HepG2 (cell line): ENCODE data around the gene ENPP1. TPM values are rescaled to one million over a fixed set of nuclear protein-coding genes. Genes with fewer than 3 reads are reported as not detected.

Experiments used
- BHLHE40 ChIP-seq: IDR thresholded peaks from 2 replicates; pipeline ENCODE4 v1.6.1; 2011; ENCODE audit warnings: low read length, improper control_type of control experiment
- CBX2 ChIP-seq, 2 experiments: fragments of 200-600 bp in 1 of 2; sonication (generic); formaldehyde crosslinking in 1 of 2; IDR thresholded peaks; 2 replicates each; pipeline versions ENCODE4 v1.7.0 to v1.8.1; 2018 to 2022; ENCODE audit warnings: low read depth in 2 of 2, low read length in 1 of 2, mild to moderate bottlenecking in 1 of 2, missing genetic modification reagents in 1 of 2
- GZF1 ChIP-seq: sonication (generic); formaldehyde crosslinking; IDR thresholded peaks from 2 replicates; pipeline ENCODE4 v1.5.1; 2020; ENCODE audit warnings: mild to moderate bottlenecking, missing genetic modification reagents
- HNF1A ChIP-seq, 2 experiments: sonication (generic) in 1 of 2; formaldehyde crosslinking in 1 of 2; IDR thresholded peaks; 2 replicates each; pipeline versions ENCODE4 v1.4.0 to v1.6.1; 2016 to 2020; ENCODE audit warnings: borderline replicate concordance in 1 of 2, low read depth in 1 of 2, mild to moderate bottlenecking in 1 of 2, missing genetic modification reagents in 1 of 2
- MXD4 ChIP-seq: IDR thresholded peaks from 2 replicates; pipeline ENCODE4 v1.6.1; 2016; ENCODE audit warnings: mild to moderate bottlenecking, missing biosample characterization, missing genetic modification reagents
- MYNN ChIP-seq: sonication (generic); formaldehyde crosslinking; IDR thresholded peaks from 2 replicates; pipeline ENCODE4 v1.4.0; 2020; ENCODE audit warnings: mild to moderate bottlenecking, low read depth, missing genetic modification reagents
- NR1H2 ChIP-seq: sonication (generic); formaldehyde crosslinking; IDR thresholded peaks from 2 replicates; pipeline ENCODE4 v1.8.1; 2022; ENCODE audit warnings: low read depth, missing genetic modification reagents, borderline replicate concordance
- SMAD1 ChIP-seq: sonication (generic); formaldehyde crosslinking; IDR thresholded peaks from 2 replicates; pipeline ENCODE4 v1.4.0; 2020; ENCODE audit warnings: missing genetic modification reagents, low read depth, mild to moderate bottlenecking, borderline replicate concordance
- SSRP1 ChIP-seq: IDR thresholded peaks from 2 replicates; pipeline ENCODE4 v1.6.1; 2016; ENCODE audit warnings: control low read depth
- TRIM22 ChIP-seq: fragments of 450-650 bp; IDR thresholded peaks from 2 replicates; pipeline ENCODE4 v1.6.1; 2017
- ZFP1 ChIP-seq: IDR thresholded peaks from 2 replicates; pipeline ENCODE4 v1.6.1; 2016
- ZNF501 ChIP-seq: sonication (generic); formaldehyde crosslinking; IDR thresholded peaks from 2 replicates; pipeline ENCODE4 v1.5.1; 2020; ENCODE audit warnings: mild to moderate bottlenecking, moderate library complexity, missing genetic modification reagents
- ZNF597 ChIP-seq: sonication (generic); formaldehyde crosslinking; IDR thresholded peaks from 2 replicates; pipeline ENCODE4 v1.5.0; 2020; ENCODE audit warnings: missing genetic modification reagents
- ZNF737 ChIP-seq: sonication (generic); formaldehyde crosslinking; IDR thresholded peaks from 2 replicates; pipeline ENCODE4 v1.5.0; 2020; ENCODE audit warnings: missing genetic modification reagents, mild to moderate bottlenecking, borderline replicate concordance
- ZNF850 ChIP-seq: sonication (generic); formaldehyde crosslinking; conservative IDR thresholded peaks from 2 replicates; pipeline ENCODE4 v1.9.0; 2021; ENCODE audit warnings: mild to moderate bottlenecking, missing genetic modification reagents
- ZSCAN29 ChIP-seq: sonication (generic); formaldehyde crosslinking; conservative IDR thresholded peaks from 2 replicates; pipeline ENCODE4 v1.4.0; 2020; ENCODE audit warnings: mild to moderate bottlenecking, missing genetic modification reagents
- polyA plus RNA-seq, 8 experiments: library from polyadenylated mRNA; depleted of rRNA in 3 of 8; stranded (reverse) in 7 of 8; unstranded in 1 of 8; fragments of >200 nt; fragmentation: Illumina TruSeq in 4 of 8; extraction: Trizol in 4 of 8; gene quantifications; 2 replicates each; pipeline versions ENCODE4 v1.2.1 to v1.2.3, GENCODE V29; 2011 to 2016; ENCODE audit warnings: low read depth in 4 of 8, missing spikeins in 1 of 8, mixed read lengths in 1 of 8; ENCODE audit not compliant: insufficient read depth in 1 of 8
- total RNA-seq, 5 experiments: library from RNA; depleted of rRNA; stranded (reverse); fragments of >200 nt; fragmentation: Illumina TruSeq; extraction: Trizol; gene quantifications; 2 replicates each; pipeline ENCODE4 v1.2.3, GENCODE V29; 2016; ENCODE audit warnings: low read depth in 1 of 5

Gene ENPP1
- total and polyA plus RNA-seq, 2 of the 13 experiments (the other 11 are each of a cell fraction or from before 2014, with no cell fraction given), result 56.5 to 160 TPM

DNA sequence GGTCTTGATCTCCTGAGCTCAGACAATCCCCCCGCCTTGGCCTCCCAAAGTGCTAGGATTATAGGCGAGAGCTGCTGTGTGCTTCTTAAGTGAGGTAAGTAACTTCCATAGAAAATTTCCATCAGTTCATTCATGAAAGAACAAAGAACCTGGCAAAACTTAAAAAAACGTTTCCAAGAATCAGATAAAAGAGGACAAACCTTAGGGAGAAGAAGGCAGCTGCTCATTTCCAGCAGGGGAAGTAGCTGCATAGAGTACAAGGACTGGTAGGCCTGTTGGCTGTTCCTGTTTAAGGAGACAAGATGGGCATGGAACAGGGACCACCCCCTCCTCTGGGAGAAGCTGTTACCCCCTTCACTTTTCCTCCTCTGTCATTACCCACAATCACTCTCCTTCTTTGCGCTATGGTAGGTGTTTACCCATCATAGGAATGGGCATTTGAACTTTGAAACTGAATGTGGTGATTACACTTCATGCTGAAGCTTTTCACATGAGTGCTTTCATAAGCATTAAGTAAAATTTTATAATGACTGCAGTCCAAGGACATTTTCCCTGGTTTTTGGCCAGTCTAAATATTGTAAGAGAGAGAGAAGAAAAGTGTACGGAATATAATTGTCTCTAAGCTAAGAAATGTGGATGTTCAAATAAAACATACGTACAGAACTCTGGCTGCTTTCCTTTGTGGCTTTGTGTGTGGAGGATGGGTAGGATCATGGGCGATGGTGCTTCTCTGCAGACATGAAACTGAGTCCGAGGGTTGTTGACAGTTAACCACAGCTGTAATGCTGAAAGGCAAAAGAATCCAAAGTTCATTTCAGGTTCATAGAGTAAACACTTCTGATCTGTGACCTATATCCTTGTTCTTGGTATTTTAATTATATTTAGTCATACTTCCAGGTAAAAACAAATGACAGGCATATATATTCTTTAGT lies 86.9 kb downstream of the ENPP1 start (continued):
- no peak for TF ChIP-seq ZNF501 (CRISPR knock-in tag)
- no peak for TF ChIP-seq BHLHE40
- no peak for TF ChIP-seq ZNF597 (CRISPR knock-in tag)
- peak; percentile 78 for TF ChIP-seq HNF1A (IDR thresholded peaks at IDR 0.05; ENCODE audit: low read depth)
- peak; percentile 56; the same call in 1 of the 2 replicates for TF ChIP-seq HNF1A (CRISPR knock-in tag; IDR thresholded peaks at IDR 0.05; ENCODE audit: borderline replicate concordance)
- peak; percentile 86; the same call in 1 of the 2 replicates for TF ChIP-seq SSRP1
- no peak for TF ChIP-seq ZFP1 (CRISPR knock-in tag)
- no peak for TF ChIP-seq NR1H2 (CRISPR knock-in tag)
- TF ChIP-seq SMAD1 (CRISPR knock-in tag), result 0 out of 2 replicates have a peak, but pooled peaks have one; percentile 44
- TF ChIP-seq MYNN (CRISPR knock-in tag), result no peak
- TF ChIP-seq ZSCAN29 (CRISPR knock-in tag), result no peak
- TF ChIP-seq ZNF737 (CRISPR knock-in tag), result no peak
- TF ChIP-seq ZNF850 (CRISPR knock-in tag), result no peak
- no peak for TF ChIP-seq GZF1 (CRISPR knock-in tag)
- TF ChIP-seq CBX2 (IDR thresholded peaks at IDR 0.05; ENCODE audit: low read depth, low read length), result no peak
- no peak for TF ChIP-seq CBX2 (CRISPR knock-in tag; IDR thresholded peaks at IDR 0.05; ENCODE audit: low read depth)
- peak; percentile 47; the same call in 1 of the 2 replicates for TF ChIP-seq MXD4 (CRISPR knock-in tag)
- TF ChIP-seq TRIM22, result no peak
